HepG2 (cell line): Measurements from ENCODE around the gene KRTAP12-2. TPM values are rescaled to one million over a fixed set of nuclear protein-coding genes. Genes with fewer than 3 reads are reported as not detected.
A peak's percentile ranks its signal among the peaks of the same experiment; 100 is the strongest.

Experiments
- DZIP1 ChIP-seq: sonication (generic); formaldehyde crosslinking; IDR thresholded peaks from 2 replicates; pipeline ENCODE4 v1.5.0; 2020; ENCODE audit warnings: mild to moderate bottlenecking, missing genetic modification reagents
- HDAC6 ChIP-seq: fragments of 200-600 bp; sonication (generic); IDR thresholded peaks from 2 replicates; pipeline ENCODE4 v1.7.0; 2017; ENCODE audit warnings: mild to moderate bottlenecking, antibody characterized with exemption, low read length, low read depth
- NRL ChIP-seq: sonication (generic); formaldehyde crosslinking; IDR thresholded peaks from 2 replicates; pipeline ENCODE4 v1.5.0; 2020; ENCODE audit warnings: missing genetic modification reagents, mild to moderate bottlenecking, moderate library complexity, borderline replicate concordance
- PLSCR1 ChIP-seq: sonication (generic); formaldehyde crosslinking; IDR thresholded peaks from 2 replicates; pipeline ENCODE4 v1.5.0; 2020; ENCODE audit warnings: missing genetic modification reagents, mild to moderate bottlenecking, borderline replicate concordance
- POGK ChIP-seq: sonication (generic); formaldehyde crosslinking; conservative IDR thresholded peaks from 2 replicates; pipeline ENCODE4 v1.8.0; 2022; ENCODE audit warnings: mild to moderate bottlenecking, moderate library complexity, missing genetic modification reagents
- TERF1 ChIP-seq: sonication (generic); formaldehyde crosslinking; IDR thresholded peaks from 2 replicates; pipeline ENCODE4 v1.8.0; 2022; ENCODE audit warnings: mild to moderate bottlenecking, missing genetic modification reagents, moderate library complexity
- TFAP4 ChIP-seq: sonication (generic); IDR thresholded peaks from 2 replicates; pipeline ENCODE4 v1.6.1; 2016; ENCODE audit warnings: low read depth, borderline replicate concordance
- TFDP2 ChIP-seq: sonication (generic); formaldehyde crosslinking; IDR thresholded peaks from 2 replicates; pipeline ENCODE4 v1.4.0; 2020; ENCODE audit warnings: missing genetic modification reagents
- ZBTB38 ChIP-seq: sonication (generic); formaldehyde crosslinking; IDR thresholded peaks from 2 replicates; pipeline ENCODE4 v1.5.1; 2020; ENCODE audit warnings: mild to moderate bottlenecking, missing genetic modification reagents
- ZKSCAN5 ChIP-seq: sonication (generic); formaldehyde crosslinking; IDR thresholded peaks from 2 replicates; pipeline ENCODE4 v1.5.1; 2020; ENCODE audit warnings: mild to moderate bottlenecking, missing genetic modification reagents
- ZNF121 ChIP-seq: sonication (generic); formaldehyde crosslinking; IDR thresholded peaks from 2 replicates; pipeline ENCODE4 v1.5.0; 2020; ENCODE audit warnings: mild to moderate bottlenecking, missing genetic modification reagents
- ZNF260 ChIP-seq: sonication (generic); formaldehyde crosslinking; IDR thresholded peaks from 2 replicates; pipeline ENCODE4 v1.4.0; 2020; ENCODE audit warnings: missing genetic modification reagents, low read depth, mild to moderate bottlenecking, borderline replicate concordance
- ZNF275 ChIP-seq: sonication (generic); formaldehyde crosslinking; IDR thresholded peaks from 2 replicates; pipeline ENCODE4 v1.8.0; 2022; ENCODE audit warnings: missing genetic modification reagents, mild to moderate bottlenecking, inconsistent platforms, borderline replicate concordance
- ZNF530 ChIP-seq: sonication (generic); formaldehyde crosslinking; IDR thresholded peaks from 2 replicates; pipeline ENCODE4 v1.5.0; 2020; ENCODE audit warnings: low read depth, mild to moderate bottlenecking, missing genetic modification reagents
- ZNF576 ChIP-seq: sonication (generic); formaldehyde crosslinking; IDR thresholded peaks from 2 replicates; pipeline ENCODE4 v1.4.0; 2020; ENCODE audit warnings: mild to moderate bottlenecking, missing genetic modification reagents
- ZNF790 ChIP-seq: sonication (generic); formaldehyde crosslinking; IDR thresholded peaks from 2 replicates; pipeline ENCODE4 v1.8.0; 2022; ENCODE audit warnings: missing genetic modification reagents, mild to moderate bottlenecking, borderline replicate concordance
- ZZZ3 ChIP-seq: sonication (generic); formaldehyde crosslinking; IDR thresholded peaks from 2 replicates; pipeline ENCODE4 v1.4.0; 2020; ENCODE audit warnings: missing genetic modification reagents, mild to moderate bottlenecking, borderline replicate concordance
- polyA plus RNA-seq, 8 experiments: library from polyadenylated mRNA; depleted of rRNA in 3 of 8; stranded (reverse) in 7 of 8; unstranded in 1 of 8; fragments of >200 nt; fragmentation: Illumina TruSeq in 4 of 8; extraction: Trizol in 4 of 8; gene quantifications; 2 replicates each; pipeline versions ENCODE4 v1.2.1 to v1.2.3, GENCODE V29; 2011 to 2016; ENCODE audit warnings: low read depth in 4 of 8, missing spikeins in 1 of 8, mixed read lengths in 1 of 8; ENCODE audit not compliant: insufficient read depth in 1 of 8
- total RNA-seq, 5 experiments: library from RNA; depleted of rRNA; stranded (reverse); fragments of >200 nt; fragmentation: Illumina TruSeq; extraction: Trizol; gene quantifications; 2 replicates each; pipeline ENCODE4 v1.2.3, GENCODE V29; 2016; ENCODE audit warnings: low read depth in 1 of 5

KRTAP12-2 gene
- total and polyA plus RNA-seq, 2 of the 13 experiments (the other 11 are each of a cell fraction or from before 2014, with no cell fraction given): not detected

- TF ChIP-seq POGK (CRISPR knock-in tag) (no peak), DZIP1 (CRISPR knock-in tag) (no peak), PLSCR1 (no peak), ZNF260 (no peak), ZNF530 (CRISPR knock-in tag) (no peak), HDAC6 (no peak), TFDP2 (CRISPR knock-in tag) (no peak), ZNF790 (CRISPR knock-in tag) (no peak), TERF1 (CRISPR knock-in tag) (no peak), ZBTB38 (CRISPR knock-in tag) (peak; percentile 8; the same call in 1 of the 2 replicates), ZNF576 (CRISPR knock-in tag) (no peak), ZNF121 (no peak), NRL (CRISPR knock-in tag) (no peak), ZZZ3 (0 out of 2 replicates have a peak, but pooled peaks have one; percentile 5), ZKSCAN5 (CRISPR knock-in tag) (no peak), TFAP4 (no peak), ZNF275 (CRISPR knock-in tag) (no peak)
Observed at GRCh38 chr21:44702111-44702972, 35.6 kb upstream of the KRTAP12-2 start (continued).
